Neuronal stem cell (in vitro differentiated cells): ENCODE measurements around the gene TRAPPC1.

Experiments used
- DNase-seq: peaks from one replicate; pipeline ENCODE4 v3.0.0-alpha.2; 2013; ENCODE audit warnings: low spot score
- H2AFZ ChIP-seq: one replicate; pipeline ENCODE4 v1.6.1; 2013; ENCODE audit warnings: mild to moderate bottlenecking, low read length, inconsistent platforms
- H2AK5ac ChIP-seq: 2 replicates; pipeline ENCODE4 v1.6.1; 2013; ENCODE audit warnings: low read depth, mild to moderate bottlenecking, inconsistent platforms, low read length, moderate library complexity, mixed read lengths
- H2BK120ac ChIP-seq: 2 replicates; pipeline ENCODE4 v1.6.1; 2013; ENCODE audit warnings: low read depth, mild to moderate bottlenecking, inconsistent platforms, low read length, moderate library complexity, mixed read lengths
- H2BK12ac ChIP-seq: one replicate; pipeline ENCODE4 v1.6.1; 2013; ENCODE audit warnings: low read length, inconsistent platforms
- H2BK15ac ChIP-seq: 2 replicates; pipeline ENCODE4 v1.6.1; 2013; ENCODE audit warnings: mild to moderate bottlenecking, low read length, inconsistent platforms, mixed read lengths
- H2BK5ac ChIP-seq: one replicate; pipeline ENCODE4 v1.6.1; 2013; ENCODE audit warnings: inconsistent platforms, mild to moderate bottlenecking, low read length, moderate library complexity
- H3K14ac ChIP-seq: one replicate; pipeline ENCODE4 v1.6.1; 2013; ENCODE audit warnings: low read length, inconsistent platforms
- H3K18ac ChIP-seq: 2 replicates; pipeline ENCODE4 v1.6.1; 2013; ENCODE audit warnings: low read length, inconsistent platforms
- H3K23ac ChIP-seq: 2 replicates; pipeline ENCODE4 v1.6.1; 2013; ENCODE audit warnings: low read depth, mild to moderate bottlenecking, mixed read lengths, low read length, inconsistent platforms; ENCODE audit not compliant: poor library complexity
- H3K27ac ChIP-seq: replicated peaks from 3 replicates; pipeline ENCODE4 v1.5.1; 2013; ENCODE audit warnings: low read length, inconsistent platforms
- H3K27me3 ChIP-seq, 3 experiments: 2 replicates each; pipeline ENCODE4 v1.6.1; 2013; ENCODE audit warnings: low read length in 3 of 3, mild to moderate bottlenecking in 2 of 3, inconsistent platforms in 1 of 3, low read depth in 1 of 3, mixed read lengths in 1 of 3, moderate library complexity in 1 of 3; ENCODE audit not compliant: control insufficient read depth in 3 of 3, insufficient read depth in 3 of 3
- H3K36me3 ChIP-seq, 2 donors: replicated peaks in 1 of 2; 2 replicates each; pipeline ENCODE4 v1.6.1; 2013; ENCODE audit warnings: low read length in 2 of 2; ENCODE audit not compliant: control insufficient read depth in 2 of 2, insufficient read depth in 2 of 2
- H3K4ac ChIP-seq: 2 replicates; pipeline ENCODE4 v1.6.1; 2013; ENCODE audit warnings: inconsistent platforms, mild to moderate bottlenecking, low read length, moderate library complexity
- H3K4me1 ChIP-seq, 2 donors: 1 replicate in 1 of 2; 2 replicates in 1 of 2; pipeline ENCODE4 v1.6.1; 2013; ENCODE audit warnings: low read length in 2 of 2, low read depth in 1 of 2; ENCODE audit not compliant: control insufficient read depth in 2 of 2, insufficient read depth in 1 of 2
- H3K4me2 ChIP-seq: one replicate; pipeline ENCODE4 v1.6.1; 2013; ENCODE audit warnings: mild to moderate bottlenecking, low read length, inconsistent platforms; ENCODE audit not compliant: insufficient read depth, poor library complexity, severe bottlenecking
- H3K4me3 ChIP-seq, 2 donors: 2 replicates each; pipeline ENCODE4 v1.5.1; 2013; ENCODE audit warnings: low read length in 2 of 2, mild to moderate bottlenecking in 2 of 2, inconsistent platforms in 1 of 2, moderate library complexity in 1 of 2
- H3K79me1 ChIP-seq: one replicate; pipeline ENCODE4 v1.6.1; 2013; ENCODE audit warnings: low read depth, mild to moderate bottlenecking, inconsistent platforms, low read length, moderate library complexity
- H3K9ac ChIP-seq: one replicate; pipeline ENCODE4 v1.6.1; 2013; ENCODE audit warnings: mild to moderate bottlenecking, low read depth, low read length, inconsistent platforms; ENCODE audit not compliant: poor library complexity
- H3K9me3 ChIP-seq, 2 donors: replicated peaks in 1 of 2; 2 replicates each; pipeline versions ENCODE3 to v1.6.1; 2013; ENCODE audit warnings: low read length in 2 of 2, mild to moderate bottlenecking in 2 of 2, inconsistent platforms in 1 of 2, low read depth in 1 of 2, mixed read lengths in 1 of 2, moderate library complexity in 1 of 2; ENCODE audit not compliant: control insufficient read depth in 2 of 2, insufficient read depth in 1 of 2
- H4K8ac ChIP-seq: one replicate; pipeline ENCODE4 v1.6.1; 2013; ENCODE audit warnings: low read depth, mild to moderate bottlenecking, inconsistent platforms, low read length, moderate library complexity
- H4K91ac ChIP-seq: one replicate; pipeline ENCODE4 v1.6.1; 2013; ENCODE audit warnings: low read length, low read depth, mild to moderate bottlenecking, inconsistent platforms; ENCODE audit not compliant: poor library complexity
- WGBS, 2 donors: extraction: QIAGEN DNeasy Blood & Tissue Kit; methylation state at CpG; one replicate each; pipeline ENCODE4 v1.1.7; 2013; ENCODE audit warnings: missing lambda C conversion rate in 2 of 2, mixed read lengths in 1 of 2; ENCODE audit not compliant: insufficient read length in 2 of 2, insufficient replicate concordance in 1 of 2; ENCODE audit errors: extremely low coverage in 2 of 2; 5-methylcytosine and 5-hydroxymethylcytosine counted together

TRAPPC1 gene

DNA sequence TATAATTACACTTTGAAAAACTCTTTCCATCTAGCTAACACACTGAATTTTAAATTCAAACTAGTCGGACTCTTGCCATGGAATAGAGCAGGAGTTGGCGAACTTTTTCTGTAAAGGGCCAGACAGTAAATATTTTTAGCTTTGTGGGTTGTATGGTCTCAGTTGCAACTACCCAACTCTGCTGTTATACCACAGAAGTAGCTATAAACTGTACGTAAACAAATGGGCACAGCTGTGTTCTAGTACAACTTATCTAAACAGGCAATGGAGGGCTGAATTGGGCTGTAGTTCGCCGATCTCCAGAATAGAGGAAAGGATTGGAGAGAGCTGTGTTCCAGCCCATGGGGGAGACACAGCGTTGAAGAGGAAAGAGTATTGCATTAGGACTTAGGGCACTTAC is 9.0 kb upstream of the TRAPPC1 start:
- Histone ChIP-seq H3K36me3 (peaks cover 48 to 91% of the 10 kb centered on the region in 2 donors), H3K9ac (no peak overlapping the region), H3K14ac (no peak overlapping the region), H3K4me2 (no peak overlapping the region), H4K8ac (no peak overlapping the region), H3K27ac (no peak overlapping the region), H3K4me1 (no peaks in the 10 kb centered on the region), H3K23ac (no peak overlapping the region), H2AFZ (no peak overlapping the region), H4K91ac (no peak overlapping the region), H2BK120ac (no peak overlapping the region), H2BK5ac (no peak overlapping the region), H3K4me3 (no peak overlapping the region), H3K4ac (no peak overlapping the region), H3K9me3 (no peaks in the 10 kb centered on the region), H3K79me1 (peaks cover 2% of the 10 kb centered on the region), H2BK15ac (no peak overlapping the region), H3K18ac (no peak overlapping the region), H3K27me3 (no peaks in the 10 kb centered on the region), H2BK12ac (no peak overlapping the region), H2AK5ac (no peak overlapping the region)
- DNase-seq = no peak
- WGBS, 2 donors = no CpG with 5 or more reads among the region's 6 CpGs

GRCh38 chr17:7940034-7940433 is 8.3 kb upstream of the TRAPPC1 start:
- Histone ChIP-seq H3K9me3 (no peaks in the 10 kb centered on the region), H3K23ac (no peak overlapping the region), H2BK15ac (no peak overlapping the region), H3K27ac (no peak overlapping the region), H3K36me3 (peaks cover 44 to 88% of the 10 kb centered on the region in 2 donors), H3K4me1 (no peaks in the 10 kb centered on the region), H2AFZ (no peak overlapping the region), H4K91ac (no peak overlapping the region), H3K4me3 (no peak overlapping the region), H2BK5ac (no peak overlapping the region), H3K79me1 (peaks cover 2% of the 10 kb centered on the region), H2BK12ac (no peak overlapping the region), H4K8ac (no peak overlapping the region), H3K18ac (no peak overlapping the region), H3K14ac (no peak overlapping the region), H3K4ac (no peak overlapping the region), H3K4me2 (no peak overlapping the region), H2AK5ac (no peak overlapping the region), H3K9ac (no peak overlapping the region), H3K27me3 (no peaks in the 10 kb centered on the region), H2BK120ac (no peak overlapping the region)
- DNase-seq = no peak
- no CpG with 5 or more reads among the region's 4 CpGs for WGBS, 2 donors

DNA sequence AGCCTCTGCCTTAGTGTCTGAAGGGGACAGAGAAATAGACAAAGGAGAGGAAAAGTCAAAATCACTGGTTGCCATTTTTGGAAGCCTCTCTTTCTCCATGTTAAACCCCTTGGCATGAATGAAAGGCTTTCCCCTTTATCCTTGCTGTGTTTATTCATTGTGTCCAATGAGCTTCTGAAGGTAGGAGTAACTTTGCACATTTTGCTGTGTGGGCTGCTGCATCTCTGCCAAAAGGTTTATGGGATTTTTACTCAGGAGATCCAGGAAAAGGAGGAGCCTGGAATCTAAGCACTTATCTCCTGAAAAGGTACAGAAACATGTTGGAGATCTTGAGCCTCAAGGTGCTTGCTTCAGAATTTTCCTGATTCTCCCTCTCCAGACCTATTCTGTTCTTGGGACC is 4.1 kb upstream of the TRAPPC1 start:
- Histone ChIP-seq H3K23ac (no peak overlapping the region), H3K79me1 (peaks cover 4% of the 10 kb centered on the region), H3K4ac (no peak overlapping the region), H3K4me2 (no peak overlapping the region), H3K18ac (no peak overlapping the region), H3K4me3 (no peak overlapping the region), H3K36me3 (peaks cover 29 to 65% of the 10 kb centered on the region in 2 donors), H4K8ac (no peak overlapping the region), H3K27me3 (no peaks in the 10 kb centered on the region), H4K91ac (no peak overlapping the region), H2AK5ac (no peak overlapping the region), H2BK5ac (no peak overlapping the region), H3K9ac (no peak overlapping the region), H2BK15ac (no peak overlapping the region), H3K4me1 (peaks cover 9 to 13% of the 10 kb centered on the region in 2 donors), H3K27ac (no peak overlapping the region), H2BK120ac (no peak overlapping the region), H3K9me3 (no peaks in the 10 kb centered on the region), H3K14ac (no peak overlapping the region), H2AFZ (no peak overlapping the region), H2BK12ac (no peak overlapping the region)
- DNase-seq = no peak

DNA sequence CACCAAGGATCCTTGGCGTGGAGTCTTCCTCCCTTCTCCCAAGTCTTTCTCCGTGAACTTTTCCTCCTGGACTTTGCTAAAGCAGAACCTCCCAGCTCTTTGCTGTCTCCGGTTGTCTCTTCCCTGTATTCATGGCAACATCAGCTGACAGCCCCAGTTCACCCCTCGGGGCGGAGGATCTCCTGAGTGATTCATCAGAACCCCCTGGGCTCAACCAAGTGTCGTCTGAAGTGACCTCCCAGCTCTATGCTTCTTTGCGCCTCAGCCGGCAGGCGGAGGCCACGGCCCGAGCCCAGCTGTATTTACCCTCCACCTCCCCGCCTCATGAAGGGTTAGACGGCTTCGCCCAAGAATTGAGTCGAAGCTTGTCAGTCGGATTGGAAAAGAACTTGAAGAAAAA is 1.2 kb upstream of the TRAPPC1 start:
- no peaks in the 10 kb centered on the region for H3K9me3 ChIP-seq
- H3K14ac ChIP-seq = no peak overlapping the region
- no peak overlapping the region for H3K27ac ChIP-seq
- H3K4me2 ChIP-seq = peak overlapping the region; percentile 92
- H3K27me3 ChIP-seq = peaks cover 0 to 12% (median 0%) of the 10 kb centered on the region in 3 experiments
- H2AFZ ChIP-seq = peak overlapping the region; percentile 95
- H3K79me1 ChIP-seq = peaks cover 2% of the 10 kb centered on the region
- H3K4ac ChIP-seq = no peak overlapping the region
- no peak overlapping the region for H2BK15ac ChIP-seq
- no peak overlapping the region for H4K8ac ChIP-seq
- no peak overlapping the region for H3K9ac ChIP-seq
- H2AK5ac ChIP-seq = no peak overlapping the region
- DNase-seq = no peak
- H4K91ac ChIP-seq = no peak overlapping the region
- no peak overlapping the region for H3K23ac ChIP-seq
- peak overlapping the region; percentile 90 to 97 for H3K4me3 ChIP-seq
- peaks cover 13 to 40% of the 10 kb centered on the region in 2 donors for H3K36me3 ChIP-seq
- H3K18ac ChIP-seq = no peak overlapping the region
- H3K4me1 ChIP-seq = peaks cover 13 to 15% of the 10 kb centered on the region in 2 donors
- WGBS, 2 donors = no CpG with 5 or more reads among the region's 16 CpGs
- no peak overlapping the region for H2BK5ac ChIP-seq
- H2BK120ac ChIP-seq = no peak overlapping the region
- H2BK12ac ChIP-seq = no peak overlapping the region
